ENCODE data around the gene AP2B1. TPM values are rescaled to one million over a fixed set of nuclear protein-coding genes. Genes with fewer than 3 reads are reported as not detected.

AP2B1 gene
- polyA plus RNA-seq, 1 of the 3 experiments (the other 2 are of a cell fraction) = 97.8 TPM

DNA sequence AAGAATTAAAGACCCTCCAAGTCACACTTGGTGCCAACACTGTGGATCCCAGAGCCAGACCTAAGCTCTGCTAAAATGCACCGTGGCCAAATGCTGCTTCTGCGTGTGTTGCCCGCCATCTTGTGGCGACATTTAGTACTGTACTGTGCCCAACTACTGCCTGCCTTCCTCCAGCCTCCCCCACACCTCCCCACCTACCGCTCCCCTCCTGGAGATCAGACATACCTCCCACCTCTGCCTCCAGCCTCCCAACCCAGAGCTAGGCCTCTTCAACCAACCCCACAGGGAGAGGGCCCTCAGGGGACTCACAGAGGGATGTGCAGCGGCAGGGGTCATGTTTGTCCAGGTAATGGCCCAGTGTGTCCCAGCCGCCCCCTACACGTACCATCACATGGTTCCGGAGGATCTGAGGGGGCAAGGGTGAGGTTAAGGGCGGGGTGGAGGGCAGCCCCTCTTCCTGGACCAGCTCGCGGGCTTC lies 160.5 kb downstream of the AP2B1 start:
- Histone ChIP-seq H3K4me1 (ENCODE audit: control insufficient read depth in 1 of 2, insufficient read depth in 2 of 2, low read depth in 1 of 2, low read length in 1 of 2) (peaks cover 0 to 15% of the 10 kb centered on the region in 2 experiments; a peak in 1 of 4 replicates), H3K27me3 (ENCODE audit: insufficient read depth) (peaks cover 11% of the 10 kb centered on the region), H3F3A (replicated peaks; ENCODE audit: insufficient read depth) (no peaks in the 10 kb centered on the region), H3K4me3 (ENCODE audit: low read depth in 2 of 2, low read length in 1 of 2) (no peak overlapping the region; a peak in 1 of 4 replicates), H4K20me1 (ENCODE audit: insufficient read depth) (no peaks in the 10 kb centered on the region), H3K27ac (ENCODE audit: low read depth in 2 of 2, low read length in 1 of 2) (no peak overlapping the region), H3K36me3 (replicated peaks in 1 of 2; ENCODE audit: control insufficient read depth in 1 of 2, insufficient read depth in 2 of 2, low read length in 1 of 2) (no peaks in the 10 kb centered on the region), H3K4me2 (no peak overlapping the region), H3K9ac (no peak overlapping the region), H2AFZ (ENCODE audit: low read depth) (no peak overlapping the region), H3K9me3 (no peaks in the 10 kb centered on the region), H3K9me2 (no peaks in the 10 kb centered on the region), H3K79me2 (ENCODE audit: insufficient read depth) (no peaks in the 10 kb centered on the region)
- peak; percentile 89 for DNase-seq
- 31% methylated on average over 10 of the region's 12 CpGs for WGBS (ENCODE audit: low lambda C conversion rate)
- TF ChIP-seq, protein P1, sequence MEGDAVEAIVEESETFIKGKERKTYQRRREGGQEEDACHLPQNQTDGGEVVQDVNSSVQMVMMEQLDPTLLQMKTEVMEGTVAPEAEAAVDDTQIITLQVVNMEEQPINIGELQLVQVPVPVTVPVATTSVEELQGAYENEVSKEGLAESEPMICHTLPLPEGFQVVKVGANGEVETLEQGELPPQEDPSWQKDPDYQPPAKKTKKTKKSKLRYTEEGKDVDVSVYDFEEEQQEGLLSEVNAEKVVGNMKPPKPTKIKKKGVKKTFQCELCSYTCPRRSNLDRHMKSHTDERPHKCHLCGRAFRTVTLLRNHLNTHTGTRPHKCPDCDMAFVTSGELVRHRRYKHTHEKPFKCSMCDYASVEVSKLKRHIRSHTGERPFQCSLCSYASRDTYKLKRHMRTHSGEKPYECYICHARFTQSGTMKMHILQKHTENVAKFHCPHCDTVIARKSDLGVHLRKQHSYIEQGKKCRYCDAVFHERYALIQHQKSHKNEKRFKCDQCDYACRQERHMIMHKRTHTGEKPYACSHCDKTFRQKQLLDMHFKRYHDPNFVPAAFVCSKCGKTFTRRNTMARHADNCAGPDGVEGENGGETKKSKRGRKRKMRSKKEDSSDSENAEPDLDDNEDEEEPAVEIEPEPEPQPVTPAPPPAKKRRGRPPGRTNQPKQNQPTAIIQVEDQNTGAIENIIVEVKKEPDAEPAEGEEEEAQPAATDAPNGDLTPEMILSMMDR (IDR thresholded peaks at IDR 0.05) = peak; percentile 83
- TF ChIP-seq GATA2 (CRISPR knock-in tag; IDR thresholded peaks at IDR 0.05) (no peak), TCF12 (IDR thresholded peaks at IDR 0.05) (no peak), FOSL2 (IDR thresholded peaks at IDR 0.05; ENCODE audit: borderline replicate concordance, low read depth) (no peak), EZH2phosphoT487 (IDR thresholded peaks at IDR 0.05; ENCODE audit: borderline replicate concordance, low read depth) (no peak), RFX5 (IDR thresholded peaks at IDR 0.05; ENCODE audit: low read length) (no peak), ELF1 (IDR thresholded peaks at IDR 0.05) (no peak), POLR2AphosphoS5 (IDR thresholded peaks at IDR 0.05; ENCODE audit: low read depth, low read length) (no peak), CHD2 (IDR thresholded peaks at IDR 0.05; ENCODE audit: low read length, partially characterized antibody) (no peak), RAD21 (IDR thresholded peaks at IDR 0.05; ENCODE audit: low read length) (peak; percentile 98), SMC3 (IDR thresholded peaks at IDR 0.05; ENCODE audit: low read depth, low read length) (peak; percentile 91), FOXM1 (IDR thresholded peaks at IDR 0.05; ENCODE audit: low read depth) (no peak)
- TF ChIP-seq, protein P2, sequence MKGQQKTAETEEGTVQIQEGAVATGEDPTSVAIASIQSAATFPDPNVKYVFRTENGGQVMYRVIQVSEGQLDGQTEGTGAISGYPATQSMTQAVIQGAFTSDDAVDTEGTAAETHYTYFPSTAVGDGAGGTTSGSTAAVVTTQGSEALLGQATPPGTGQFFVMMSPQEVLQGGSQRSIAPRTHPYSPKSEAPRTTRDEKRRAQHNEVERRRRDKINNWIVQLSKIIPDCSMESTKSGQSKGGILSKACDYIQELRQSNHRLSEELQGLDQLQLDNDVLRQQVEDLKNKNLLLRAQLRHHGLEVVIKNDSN (IDR thresholded peaks at IDR 0.05; ENCODE audit: borderline replicate concordance, low read depth) = no peak
- TF ChIP-seq, protein P3, sequence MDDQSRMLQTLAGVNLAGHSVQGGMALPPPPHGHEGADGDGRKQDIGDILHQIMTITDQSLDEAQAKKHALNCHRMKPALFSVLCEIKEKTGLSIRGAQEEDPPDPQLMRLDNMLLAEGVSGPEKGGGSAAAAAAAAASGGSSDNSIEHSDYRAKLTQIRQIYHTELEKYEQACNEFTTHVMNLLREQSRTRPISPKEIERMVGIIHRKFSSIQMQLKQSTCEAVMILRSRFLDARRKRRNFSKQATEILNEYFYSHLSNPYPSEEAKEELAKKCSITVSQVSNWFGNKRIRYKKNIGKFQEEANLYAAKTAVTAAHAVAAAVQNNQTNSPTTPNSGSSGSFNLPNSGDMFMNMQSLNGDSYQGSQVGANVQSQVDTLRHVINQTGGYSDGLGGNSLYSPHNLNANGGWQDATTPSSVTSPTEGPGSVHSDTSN (IDR thresholded peaks at IDR 0.05) = no peak
- ChIA-PET POLR2A (interaction anchor here (1.4 kb wide), 1 partner anchor 134 kb away, joined by 7 read pairs; no protein-coding TSS in a partner anchor), CTCF (interaction anchor here (0.6 to 10.4 kb wide), 75 partner anchors 8 to 441 kb away, joined by 3 to 275 read pairs (median 7); partner anchors contain the start of genes AP2B1, C17orf50, PEX12 and RASL10B)
